Adrenal gland (tissue), 12 donors: ENCODE measurements around the gene YIPF3. TPM values are rescaled to one million over a fixed set of nuclear protein-coding genes. Genes with fewer than 3 reads are reported as not detected.
A peak's percentile ranks its signal among the peaks of the same experiment; 100 is the strongest.

ENCODE experiments used
- DNase-seq, 7 donors: peaks; one replicate each; pipeline ENCODE4 v3.0.0-alpha.2; 2019 to 2020
- H3K27ac ChIP-seq, 5 donors: fragments of 200-600 bp; sonication (generic) in 4 of 5; 1 replicate in 3 of 5; 2 replicates in 2 of 5; pipeline versions ENCODE4 v1.5.1 to v1.8.0; 2016 to 2020; ENCODE audit warnings: mild to moderate bottlenecking in 1 of 5
- H3K27me3 ChIP-seq: fragments of 200-600 bp; 2 replicates; pipeline ENCODE4 v1.8.0; 2021
- H3K36me3 ChIP-seq, 2 donors: fragments of 200-600 bp; replicated peaks in 1 of 2; 1 replicate in 1 of 2; 2 replicates in 1 of 2; pipeline versions ENCODE4 v1.5.1 to v1.8.0; 2018 to 2022
- H3K4me1 ChIP-seq, 2 donors: fragments of 200-600 bp; replicated peaks in 1 of 2; 1 replicate in 1 of 2; 2 replicates in 1 of 2; pipeline versions ENCODE4 v1.5.1 to v1.8.0; 2018 to 2021
- H3K4me3 ChIP-seq, 4 donors: fragments of 200-600 bp; sonication (generic) in 3 of 4; one replicate each; pipeline ENCODE4 v1.5.1; 2016 to 2018
- H3K9me3 ChIP-seq, 3 donors: fragments of 200-600 bp; sonication (generic) in 1 of 3; replicated peaks in 1 of 3; 1 replicate in 2 of 3; 2 replicates in 1 of 3; pipeline versions ENCODE4 v1.5.1 to v1.8.0; 2016 to 2021
- CTCF ChIP-seq, 6 experiments: fragments of 450-650 bp in 4 of 6; fragments of 200-600 bp in 2 of 6; sonication (generic) in 1 of 6; IDR thresholded peaks; 1 replicate in 5 of 6; 2 replicates in 1 of 6; pipeline versions ENCODE4 v1.5.1 to v1.8.0; 2016 to 2021; ENCODE audit warnings: antibody characterized with exemption in 6 of 6, mild to moderate bottlenecking in 2 of 6, moderate library complexity in 1 of 6
- POLR2A ChIP-seq, 2 donors: fragments of 450-650 bp; IDR thresholded peaks; one replicate each; pipeline ENCODE4 v1.6.1; 2017; ENCODE audit warnings: antibody characterized with exemption in 2 of 2, mild to moderate bottlenecking in 2 of 2, moderate library complexity in 1 of 2
- WGBS, 4 donors: extraction: QIAGEN DNeasy Blood & Tissue Kit in 2 of 4; methylation state at CpG; one replicate each; pipeline versions ENCODE4 v1.1.5 to v1.1.7; 2013 to 2017; 5-methylcytosine and 5-hydroxymethylcytosine counted together
- intact Hi-C, 2 donors: fragments of 100-400 bp; cut with DNase I; formaldehyde crosslinking; loops; one replicate each; pipeline versions ENCODE4 v1.14.1 to v1.15.0; 2022 to 2023
- polyA plus RNA-seq, 3 donors: library from polyadenylated mRNA; stranded (reverse); fragments of 200-250 nt in 2 of 3; fragments of 350-450 nt in 1 of 3; fragmentation: Illumina TruSeq in 1 of 3; extraction: RNeasy Lipid Tissue Mini Kit (QIAGEN cat#74804) in 1 of 3; gene quantifications; one replicate each; pipeline ENCODE4 v1.2.3, GENCODE V29; 2013 to 2014
- total RNA-seq, 9 donors: library from RNA; depleted of rRNA in 4 of 9; stranded (reverse); fragments of >200 nt in 4 of 9; fragments of 120-200 nt in 1 of 9; fragmentation: NEBNext Ultra II Directional in 1 of 9; extraction: Animal tissue kit (Norgen Biotek cat#: 25700) in 1 of 9; gene quantifications; one replicate each; pipeline versions ENCODE4 v1.1.0 to v1.2.4, GENCODE V29; 2013 to 2023
- donor health status: healthy with polysubstance abuse.
- donor health status: Bipolar disorder and iron deficiency.
- donor health status: DM: yes; HTN: yes; CAD: no.
- donor health status: DM: no; HTN: no; CAD: no.
- donor health status: DM: no; HTN: no; CAD: no.
- donor health status: DM: yes; HTN: yes; CAD: no.

The YIPF3 gene
- total and polyA plus RNA-seq, 12 donors: 78.1 to 271 (median 148) TPM

GRCh38 chr6:43497689-43498088 lies 19.0 kb downstream of the YIPF3 start:
- intact Hi-C loops: loop anchor here (5.0 kb wide), 2 partner anchors 45 to 115 kb away; no protein-coding TSS in a partner anchor
- peaks cover 12 to 29% of the 10 kb centered on the region in 2 donors for H3K4me1 ChIP-seq
- no peak for DNase-seq
- WGBS, 4 donors: 89 to 96% (median 92%) methylated on average over 8 to 12 of the region's 12 CpGs
- H3K36me3 ChIP-seq: peaks cover 0 to 43% of the 10 kb centered on the region in 2 donors
- H3K27ac ChIP-seq: no peak overlapping the region
- no peaks in the 10 kb centered on the region for H3K27me3 ChIP-seq
- no peak for TF ChIP-seq CTCF (IDR thresholded peaks at IDR 0.05)
- H3K4me3 ChIP-seq: no peak overlapping the region
- H3K9me3 ChIP-seq: no peaks in the 10 kb centered on the region

- Histone ChIP-seq H3K36me3 (peaks cover 0 to 37% of the 10 kb centered on the region in 2 donors), H3K27ac (no peak overlapping the region), H3K4me3 (no peak overlapping the region), H3K27me3 (no peaks in the 10 kb centered on the region), H3K9me3 (no peaks in the 10 kb centered on the region), H3K4me1 (peaks cover 19 to 29% of the 10 kb centered on the region in 2 donors)
- intact Hi-C loops: loop anchor here (5.0 kb wide), 2 partner anchors 45 to 115 kb away; no protein-coding TSS in a partner anchor
- 79 to 87% (median 80%) methylated on average over 4 to 6 of the region's 6 CpGs for WGBS, 4 donors
- TF ChIP-seq POLR2A (IDR thresholded peaks at IDR 0.05) (no peak), CTCF (IDR thresholded peaks at IDR 0.05) (no peak)
- DNase-seq: no peak
Measured at GRCh38 chr6:43497129-43497396, 19.7 kb downstream of the YIPF3 start.

- H3K4me1 ChIP-seq: peaks cover 24 to 29% of the 10 kb centered on the region in 2 donors
- peak in 6 of 7 donors; percentile 40 to 67 (median 50) for DNase-seq
- intact Hi-C loops: loop anchor here (5.0 kb wide), 2 partner anchors 44 to 114 kb away; no protein-coding TSS in a partner anchor
- peak overlapping the region in 1 of 5 donors; percentile 13 for H3K27ac ChIP-seq
- H3K9me3 ChIP-seq: no peaks in the 10 kb centered on the region
- 34 to 43% (median 39%) methylated on average over 9 to 18 of the region's 18 CpGs for WGBS, 4 donors
- no peak overlapping the region for H3K4me3 ChIP-seq
- peaks cover 0 to 36% of the 10 kb centered on the region in 2 donors for H3K36me3 ChIP-seq
- no peaks in the 10 kb centered on the region for H3K27me3 ChIP-seq
- TF ChIP-seq CTCF (IDR thresholded peaks at IDR 0.05): peak; percentile 46 to 67 (median 62)
- TF ChIP-seq POLR2A (IDR thresholded peaks at IDR 0.05): no peak
Measured at GRCh38 chr6:43496370-43497128, 20.2 kb downstream of the YIPF3 start.

GRCh38 chr6:43495409-43495941 lies 21.3 kb downstream of the YIPF3 start:
- Histone ChIP-seq H3K4me3 (no peak overlapping the region), H3K36me3 (peaks cover 0 to 26% of the 10 kb centered on the region in 2 donors), H3K27me3 (no peaks in the 10 kb centered on the region), H3K4me1 (peaks cover 25 to 29% of the 10 kb centered on the region in 2 donors), H3K9me3 (no peaks in the 10 kb centered on the region), H3K27ac (no peak overlapping the region)
- intact Hi-C loops: loop anchor here (5.0 kb wide), 2 partner anchors 43 to 113 kb away; no protein-coding TSS in a partner anchor
- no peak for DNase-seq
- 74 to 100% (median 82%) methylated on average over 1 to 4 of the region's 4 CpGs for WGBS, 4 donors
- TF ChIP-seq CTCF (IDR thresholded peaks at IDR 0.05) (no peak), POLR2A (IDR thresholded peaks at IDR 0.05) (no peak)
